ENCODE results near the gene NTRK2.

The NTRK2 gene

GRCh38 chr9:84823421-84824271, 154.1 kb downstream of the NTRK2 start:
- no peak for DNase-seq

GRCh38 chr9:84827216-84827765, 157.8 kb downstream of the NTRK2 start:
- DNase-seq = no peak

GRCh38 chr9:84828046-84828445, 158.5 kb downstream of the NTRK2 start:
- DNase-seq = no peak

GRCh38 chr9:84829471-84829870, 159.9 kb downstream of the NTRK2 start:
- no peak for DNase-seq

GRCh38 chr9:84829997-84830696, 160.6 kb downstream of the NTRK2 start:
- no peak for DNase-seq

- DNase-seq = no peak
Measured at GRCh38 chr9:84831377-84831776, 161.8 kb downstream of the NTRK2 start.

GRCh38 chr9:84832453-84832852, 162.9 kb downstream of the NTRK2 start:
- DNase-seq = no peak

GRCh38 chr9:84834426-84834825, 164.9 kb downstream of the NTRK2 start:
- no peak for DNase-seq

- no peak for DNase-seq
Measured at GRCh38 chr9:84835745-84836144, 166.2 kb downstream of the NTRK2 start.

GRCh38 chr9:84838879-84839278, 169.3 kb downstream of the NTRK2 start:
- no peak for DNase-seq

GRCh38 chr9:84839541-84839940, 170.0 kb downstream of the NTRK2 start:
- no peak for DNase-seq

- no peak for DNase-seq
Measured at GRCh38 chr9:84841931-84842330, 172.4 kb downstream of the NTRK2 start.

GRCh38 chr9:84843175-84843824, 173.8 kb downstream of the NTRK2 start:
- no peak for DNase-seq

- DNase-seq = no peak
Measured at GRCh38 chr9:84845956-84846900, 176.7 kb downstream of the NTRK2 start.

GRCh38 chr9:84846906-84847305, 177.4 kb downstream of the NTRK2 start:
- no peak for DNase-seq

- no peak for DNase-seq
Measured at GRCh38 chr9:84849049-84849448, 179.5 kb downstream of the NTRK2 start.

- no peak for DNase-seq
Measured at GRCh38 chr9:84850830-84851392, 181.4 kb downstream of the NTRK2 start.

- DNase-seq = peak; percentile 5
Measured at GRCh38 chr9:84851935-84852585, 182.5 kb downstream of the NTRK2 start.

GRCh38 chr9:84852617-84853301, 183.2 kb downstream of the NTRK2 start:
- no peak for DNase-seq

GRCh38 chr9:84856181-84856632, 186.7 kb downstream of the NTRK2 start:
- DNase-seq = no peak

- DNase-seq = no peak
Measured at GRCh38 chr9:84857211-84857610, 187.7 kb downstream of the NTRK2 start.
